HG03175 (cell line): ENCODE results near the gene UROC1.
A peak's percentile ranks its signal among the peaks of the same experiment; 100 is the strongest.

ENCODE experiments used
- ATAC-seq: cut with Tn5 transposase; IDR thresholded peaks from one replicate; pipeline ENCODE4 v1.9.1; 2021; ENCODE audit warnings: mild to moderate bottlenecking, moderate library complexity; ENCODE audit not compliant: unreplicated experiment

The UROC1 gene

GRCh38 chr3:126481808-126482502, 35.6 kb downstream of the UROC1 start:
- no peak for ATAC-seq

GRCh38 chr3:126480861-126481260, 36.7 kb downstream of the UROC1 start:
- no peak for ATAC-seq

GRCh38 chr3:126480206-126480605, 37.4 kb downstream of the UROC1 start:
- no peak for ATAC-seq

GRCh38 chr3:126479642-126480041, 37.9 kb downstream of the UROC1 start:
- no peak for ATAC-seq

GRCh38 chr3:126478581-126479310, 38.8 kb downstream of the UROC1 start:
- no peak for ATAC-seq

GRCh38 chr3:126477061-126477380, 40.6 kb downstream of the UROC1 start:
- ATAC-seq: no peak

- peak; percentile 32 for ATAC-seq
Measured at GRCh38 chr3:126476166-126477060, 41.2 kb downstream of the UROC1 start.

GRCh38 chr3:126475413-126476114, 42.0 kb downstream of the UROC1 start, which contains the start of gene ZXDC:
ZXDC (minus strand) TSS chr3:126475891; CDS start chr3:126475865, 26 bp downstream.
- peak; percentile 79 for ATAC-seq

- ATAC-seq: peak; percentile 28
Measured at GRCh38 chr3:126474498-126475412, 42.8 kb downstream of the UROC1 start.

- no peak for ATAC-seq
Measured at GRCh38 chr3:126473292-126474168, 44.0 kb downstream of the UROC1 start.

- no peak for ATAC-seq
Measured at GRCh38 chr3:126472277-126473006, 45.1 kb downstream of the UROC1 start.

GRCh38 chr3:126469479-126469878, 48.1 kb downstream of the UROC1 start:
- ATAC-seq: no peak

- no peak for ATAC-seq
Measured at GRCh38 chr3:126468028-126468891, 49.3 kb downstream of the UROC1 start.

GRCh38 chr3:126467611-126467955, 50.0 kb downstream of the UROC1 start:
- ATAC-seq: no peak

- ATAC-seq: no peak
Measured at GRCh38 chr3:126466886-126467610, 50.5 kb downstream of the UROC1 start.

- ATAC-seq: no peak
Measured at GRCh38 chr3:126465928-126466544, 51.5 kb downstream of the UROC1 start.
